ENCODE measurements around the gene SFXN4. TPM values are rescaled to one million over a fixed set of nuclear protein-coding genes. Genes with fewer than 3 reads are reported as not detected.

Gene SFXN4
- total and polyA plus RNA-seq, 10 donors: 13.3 to 68.3 (median 24.8) TPM

- no peaks in the 10 kb centered on the region for H3K4me1 ChIP-seq
- no peak for DNase-seq
- no peaks in the 10 kb centered on the region for H3K9me3 ChIP-seq
- no peaks in the 10 kb centered on the region for H3K27me3 ChIP-seq (replicated peaks in 1 of 7)
- WGBS, 5 donors: 86 to 89% (median 88%) methylated on average over 13 of the region's 13 CpGs
- H3K4me3 ChIP-seq: no peak overlapping the region
- peaks cover 3 to 99% (median 70%) of the 10 kb centered on the region in 6 donors for H3K36me3 ChIP-seq
- TF ChIP-seq POLR2AphosphoS5 (IDR thresholded peaks at IDR 0.05): no peak
- no peak for TF ChIP-seq CTCF (IDR thresholded peaks at IDR 0.05 in 8 of 11, conservative IDR thresholded peaks at IDR 0.05 in 3 of 11)
- TF ChIP-seq POLR2A (IDR thresholded peaks at IDR 0.05): no peak
- no peak overlapping the region for H3K27ac ChIP-seq
- intact Hi-C loops (cut with DNase I; ENCODE audit: low total_unique reads): no loop called here
Measured at GRCh38 chr10:119149729-119150128, 15.8 kb downstream of the SFXN4 start.

DNA sequence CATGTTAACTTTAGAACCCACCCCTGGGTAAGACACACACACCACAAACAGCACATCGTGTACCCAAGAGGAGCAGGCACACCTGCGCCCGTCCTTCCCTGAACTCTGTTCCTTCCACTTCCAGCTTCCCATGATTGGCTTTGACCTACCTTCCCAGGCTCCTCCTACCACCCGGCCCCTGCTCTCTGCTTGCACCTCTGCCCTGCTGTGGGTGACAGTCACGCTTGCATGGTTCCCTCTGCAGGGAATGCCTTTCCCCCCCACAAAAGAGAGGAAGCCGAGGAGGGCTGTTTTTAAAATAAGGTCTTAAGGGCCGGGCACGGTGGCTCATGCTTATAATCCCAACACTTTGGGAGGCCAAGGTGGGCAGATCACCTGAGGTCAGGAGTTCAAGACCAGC is 16.4 kb downstream of the SFXN4 start:
- no peak for DNase-seq
- Histone ChIP-seq H3K4me3 (no peak overlapping the region), H3K27ac (no peak overlapping the region), H3K4me1 (no peaks in the 10 kb centered on the region), H3K36me3 (peaks cover 2 to 97% (median 64%) of the 10 kb centered on the region in 6 donors), H3K27me3 (replicated peaks in 1 of 7) (no peaks in the 10 kb centered on the region), H3K9me3 (no peaks in the 10 kb centered on the region)
- intact Hi-C loops (cut with DNase I; ENCODE audit: low total_unique reads): no loop called here
- TF ChIP-seq POLR2AphosphoS5 (IDR thresholded peaks at IDR 0.05) (no peak), CTCF (IDR thresholded peaks at IDR 0.05 in 8 of 11, conservative IDR thresholded peaks at IDR 0.05 in 3 of 11) (no peak), POLR2A (IDR thresholded peaks at IDR 0.05) (no peak)
- 94 to 95% (median 95%) methylated on average over 8 of the region's 8 CpGs for WGBS, 5 donors

DNA sequence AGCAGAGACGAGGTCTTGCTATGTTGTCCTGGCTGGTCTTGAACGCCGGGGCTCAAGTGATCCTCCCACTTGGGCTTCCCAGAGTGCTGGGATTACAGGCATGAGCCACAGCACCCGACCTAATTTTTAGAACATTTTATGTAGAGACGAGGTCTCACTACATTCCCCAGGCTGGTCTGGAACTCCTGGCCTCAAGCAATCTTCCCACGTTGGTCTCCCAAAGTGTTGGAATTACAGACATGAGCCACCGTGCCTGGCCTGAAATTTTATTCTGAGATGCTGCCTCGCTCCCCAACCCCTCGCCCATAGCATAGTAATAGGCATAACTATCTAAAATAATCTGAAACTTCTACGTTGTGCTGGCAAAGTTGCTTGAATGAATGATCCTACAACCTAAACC is 21.9 kb downstream of the SFXN4 start:
- WGBS, 5 donors: 87 to 96% (median 94%) methylated on average over 9 to 10 of the region's 10 CpGs

More for the DNA sequence above, 21.9 kb downstream of the SFXN4 start:
- TF ChIP-seq POLR2AphosphoS5 (IDR thresholded peaks at IDR 0.05) (no peak), POLR2A (IDR thresholded peaks at IDR 0.05) (no peak), CTCF (IDR thresholded peaks at IDR 0.05 in 8 of 11, conservative IDR thresholded peaks at IDR 0.05 in 3 of 11) (no peak)
- no peaks in the 10 kb centered on the region for H3K9me3 ChIP-seq
- no peak overlapping the region for H3K27ac ChIP-seq
- intact Hi-C loops (cut with DNase I; ENCODE audit: low total_unique reads): no loop called here
- peaks cover 2 to 78% (median 33%) of the 10 kb centered on the region in 6 donors for H3K36me3 ChIP-seq
- H3K4me1 ChIP-seq: peaks cover 0 to 14% (median 5%) of the 10 kb centered on the region in 6 donors
- H3K4me3 ChIP-seq: no peak overlapping the region
- H3K27me3 ChIP-seq (replicated peaks in 1 of 7): no peaks in the 10 kb centered on the region
- no peak for DNase-seq

All from spleen (tissue), 11 donors.